Body of pancreas (tissue), 4 donors: ENCODE measurements around the gene KCNMB1. TPM values are rescaled to one million over a fixed set of nuclear protein-coding genes. Genes with fewer than 3 reads are reported as not detected.

Source experiments
- ATAC-seq: fragments of 150-250 bp; one replicate; pipeline ENCODE4 v1.9.1; 2016
- DNase-seq, 4 donors: peaks; one replicate each; pipeline ENCODE4 v3.0.0-alpha.2; 2019
- H3K27ac ChIP-seq, 4 donors: fragments of 200-600 bp; sonication (generic); 1 replicate in 3 of 4; 2 replicates in 1 of 4; pipeline versions ENCODE4 v1.5.1 to v1.6.1; 2016 to 2019; ENCODE audit warnings: mild to moderate bottlenecking in 1 of 4, mixed read lengths in 1 of 4, moderate library complexity in 1 of 4
- H3K27me3 ChIP-seq, 2 donors: fragments of 200-600 bp; sonication (generic); one replicate each; pipeline ENCODE4 v1.6.0; 2016; ENCODE audit warnings: mild to moderate bottlenecking in 1 of 2
- H3K36me3 ChIP-seq, 2 donors: fragments of 200-600 bp; sonication (generic); replicated peaks in 1 of 2; 2 replicates each; pipeline ENCODE4 v1.5.1; 2016; ENCODE audit warnings: low read depth in 2 of 2; ENCODE audit not compliant: insufficient read depth in 1 of 2
- H3K4me1 ChIP-seq: fragments of 200-600 bp; sonication (generic); one replicate; pipeline ENCODE4 v1.6.0; 2016
- H3K4me3 ChIP-seq, 2 donors: fragments of 200-600 bp; sonication (generic); 1 replicate in 1 of 2; 2 replicates in 1 of 2; pipeline ENCODE4 v1.5.1; 2016 to 2019
- H3K9me3 ChIP-seq, 3 donors: fragments of 200-600 bp; sonication (generic); 1 replicate in 2 of 3; 2 replicates in 1 of 3; pipeline ENCODE4 v1.5.1; 2016
- CTCF ChIP-seq, 7 experiments: fragments of 450-650 bp in 4 of 7; fragments of 200-600 bp in 3 of 7; sonication (generic) in 3 of 7; IDR thresholded peaks; one replicate each; pipeline ENCODE4 v1.5.1; 2016 to 2019; ENCODE audit warnings: antibody characterized with exemption in 7 of 7
- POLR2A ChIP-seq, 3 donors: fragments of 450-650 bp; IDR thresholded peaks; one replicate each; pipeline ENCODE4 v1.6.1; 2016; ENCODE audit warnings: antibody characterized with exemption in 3 of 3, mild to moderate bottlenecking in 2 of 3
- WGBS, 2 donors: methylation state at CpG; one replicate each; pipeline ENCODE4 v1.1.5; 2017; 5-methylcytosine and 5-hydroxymethylcytosine counted together
- intact Hi-C: fragments of 100-400 bp; cut with DNase I; formaldehyde crosslinking; loops from one replicate; pipeline ENCODE4 v1.15.1; 2023
- total RNA-seq, 2 donors: library from RNA; depleted of rRNA; stranded (reverse); fragments of >200 nt; gene quantifications; one replicate each; pipeline ENCODE4 v1.1.0, GENCODE V29; 2016

Gene KCNMB1
- total RNA-seq, 2 donors from 2014 or later, result 0.99 TPM; not detected in 1

- ATAC-seq, result no peak
- Histone ChIP-seq H3K27me3 (no peaks in the 10 kb centered on the region), H3K36me3 (no peaks in the 10 kb centered on the region), H3K4me3 (no peak overlapping the region), H3K4me1 (no peaks in the 10 kb centered on the region), H3K27ac (peak overlapping the region in 1 of 4 donors; percentile 69), H3K9me3 (no peaks in the 10 kb centered on the region)
- no peak for TF ChIP-seq POLR2A (IDR thresholded peaks at IDR 0.05)
- no peak for TF ChIP-seq CTCF (IDR thresholded peaks at IDR 0.05)
- DNase-seq, result peak in 1 of 4 donors; percentile 52
- intact Hi-C loops, result no loop called here
- WGBS, 2 donors, result 84 to 86% methylated on average over 1 of the region's 1 CpG
Measured at GRCh38 chr5:170363671-170364070, 25.5 kb downstream of the KCNMB1 start.

- 76 to 85% methylated on average over 6 of the region's 6 CpGs for WGBS, 2 donors
- Histone ChIP-seq H3K4me1 (no peaks in the 10 kb centered on the region), H3K27me3 (no peaks in the 10 kb centered on the region), H3K36me3 (no peaks in the 10 kb centered on the region), H3K9me3 (no peaks in the 10 kb centered on the region), H3K27ac (peak overlapping the region in 2 of 4 donors; percentile 49 to 69), H3K4me3 (no peak overlapping the region)
- TF ChIP-seq CTCF (IDR thresholded peaks at IDR 0.05) (no peak), POLR2A (IDR thresholded peaks at IDR 0.05) (no peak)
- DNase-seq (no peak), ATAC-seq (no peak)
- intact Hi-C loops, result no loop called here
Measured at GRCh38 chr5:170362656-170363055, 26.5 kb downstream of the KCNMB1 start.

GRCh38 chr5:170362102-170362501 lies 27.1 kb downstream of the KCNMB1 start:
- H3K27me3 ChIP-seq, result no peaks in the 10 kb centered on the region
- H3K9me3 ChIP-seq, result no peaks in the 10 kb centered on the region
- WGBS, 2 donors, result 71 to 77% methylated on average over 7 of the region's 7 CpGs
- H3K4me1 ChIP-seq, result no peaks in the 10 kb centered on the region
- DNase-seq (peak in 1 of 4 donors; percentile 14), ATAC-seq (no peak)
- H3K27ac ChIP-seq, result peak overlapping the region in 2 of 4 donors; percentile 49 to 69
- no peak overlapping the region for H3K4me3 ChIP-seq
- TF ChIP-seq POLR2A (IDR thresholded peaks at IDR 0.05) (no peak), CTCF (IDR thresholded peaks at IDR 0.05) (no peak)
- intact Hi-C loops, result no loop called here
- H3K36me3 ChIP-seq, result no peaks in the 10 kb centered on the region

GRCh38 chr5:170361616-170362015 lies 27.6 kb downstream of the KCNMB1 start:
- Histone ChIP-seq H3K4me1 (peaks cover under 1% of the 10 kb centered on the region), H3K4me3 (no peak overlapping the region), H3K27ac (peak overlapping the region in 2 of 4 donors; percentile 49 to 69), H3K27me3 (no peaks in the 10 kb centered on the region), H3K36me3 (no peaks in the 10 kb centered on the region), H3K9me3 (no peaks in the 10 kb centered on the region)
- intact Hi-C loops, result no loop called here
- ATAC-seq (no peak), DNase-seq (no peak)
- TF ChIP-seq CTCF (IDR thresholded peaks at IDR 0.05) (no peak), POLR2A (IDR thresholded peaks at IDR 0.05) (no peak)
- WGBS, 2 donors, result 54 to 74% methylated on average over 5 of the region's 5 CpGs

GRCh38 chr5:170361116-170361515 lies 28.1 kb downstream of the KCNMB1 start:
- Histone ChIP-seq H3K4me3 (no peak overlapping the region), H3K27ac (peak overlapping the region in 2 of 4 donors; percentile 2 to 69), H3K9me3 (no peaks in the 10 kb centered on the region), H3K36me3 (no peaks in the 10 kb centered on the region), H3K4me1 (peaks cover 6% of the 10 kb centered on the region), H3K27me3 (no peaks in the 10 kb centered on the region)
- WGBS, 2 donors, result 77 to 88% methylated on average over 4 to 5 of the region's 5 CpGs
- TF ChIP-seq POLR2A (IDR thresholded peaks at IDR 0.05) (no peak), CTCF (IDR thresholded peaks at IDR 0.05) (no peak)
- intact Hi-C loops, result no loop called here
- DNase-seq (no peak), ATAC-seq (no peak)
